Hematopoietic multipotent progenitor cell treated with erythropoietin and hydrocortisone succinate and interleukin-3 and kit ligand, for 15 days (in vitro differentiated cells): ENCODE results near the gene GEMIN5.
"Not testable (repeated sequence)": the region's sequence is repeated elsewhere in the genome, so short reads cannot be mapped to it uniquely, and the experiment has no call there.

Experiments
- DNase-seq: peaks from one replicate; pipeline ENCODE4 v3.0.0-alpha.2; 2015; ENCODE audit warnings: low spot score

Gene GEMIN5, protein sequence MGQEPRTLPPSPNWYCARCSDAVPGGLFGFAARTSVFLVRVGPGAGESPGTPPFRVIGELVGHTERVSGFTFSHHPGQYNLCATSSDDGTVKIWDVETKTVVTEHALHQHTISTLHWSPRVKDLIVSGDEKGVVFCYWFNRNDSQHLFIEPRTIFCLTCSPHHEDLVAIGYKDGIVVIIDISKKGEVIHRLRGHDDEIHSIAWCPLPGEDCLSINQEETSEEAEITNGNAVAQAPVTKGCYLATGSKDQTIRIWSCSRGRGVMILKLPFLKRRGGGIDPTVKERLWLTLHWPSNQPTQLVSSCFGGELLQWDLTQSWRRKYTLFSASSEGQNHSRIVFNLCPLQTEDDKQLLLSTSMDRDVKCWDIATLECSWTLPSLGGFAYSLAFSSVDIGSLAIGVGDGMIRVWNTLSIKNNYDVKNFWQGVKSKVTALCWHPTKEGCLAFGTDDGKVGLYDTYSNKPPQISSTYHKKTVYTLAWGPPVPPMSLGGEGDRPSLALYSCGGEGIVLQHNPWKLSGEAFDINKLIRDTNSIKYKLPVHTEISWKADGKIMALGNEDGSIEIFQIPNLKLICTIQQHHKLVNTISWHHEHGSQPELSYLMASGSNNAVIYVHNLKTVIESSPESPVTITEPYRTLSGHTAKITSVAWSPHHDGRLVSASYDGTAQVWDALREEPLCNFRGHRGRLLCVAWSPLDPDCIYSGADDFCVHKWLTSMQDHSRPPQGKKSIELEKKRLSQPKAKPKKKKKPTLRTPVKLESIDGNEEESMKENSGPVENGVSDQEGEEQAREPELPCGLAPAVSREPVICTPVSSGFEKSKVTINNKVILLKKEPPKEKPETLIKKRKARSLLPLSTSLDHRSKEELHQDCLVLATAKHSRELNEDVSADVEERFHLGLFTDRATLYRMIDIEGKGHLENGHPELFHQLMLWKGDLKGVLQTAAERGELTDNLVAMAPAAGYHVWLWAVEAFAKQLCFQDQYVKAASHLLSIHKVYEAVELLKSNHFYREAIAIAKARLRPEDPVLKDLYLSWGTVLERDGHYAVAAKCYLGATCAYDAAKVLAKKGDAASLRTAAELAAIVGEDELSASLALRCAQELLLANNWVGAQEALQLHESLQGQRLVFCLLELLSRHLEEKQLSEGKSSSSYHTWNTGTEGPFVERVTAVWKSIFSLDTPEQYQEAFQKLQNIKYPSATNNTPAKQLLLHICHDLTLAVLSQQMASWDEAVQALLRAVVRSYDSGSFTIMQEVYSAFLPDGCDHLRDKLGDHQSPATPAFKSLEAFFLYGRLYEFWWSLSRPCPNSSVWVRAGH (N-terminal part only)

DNA sequence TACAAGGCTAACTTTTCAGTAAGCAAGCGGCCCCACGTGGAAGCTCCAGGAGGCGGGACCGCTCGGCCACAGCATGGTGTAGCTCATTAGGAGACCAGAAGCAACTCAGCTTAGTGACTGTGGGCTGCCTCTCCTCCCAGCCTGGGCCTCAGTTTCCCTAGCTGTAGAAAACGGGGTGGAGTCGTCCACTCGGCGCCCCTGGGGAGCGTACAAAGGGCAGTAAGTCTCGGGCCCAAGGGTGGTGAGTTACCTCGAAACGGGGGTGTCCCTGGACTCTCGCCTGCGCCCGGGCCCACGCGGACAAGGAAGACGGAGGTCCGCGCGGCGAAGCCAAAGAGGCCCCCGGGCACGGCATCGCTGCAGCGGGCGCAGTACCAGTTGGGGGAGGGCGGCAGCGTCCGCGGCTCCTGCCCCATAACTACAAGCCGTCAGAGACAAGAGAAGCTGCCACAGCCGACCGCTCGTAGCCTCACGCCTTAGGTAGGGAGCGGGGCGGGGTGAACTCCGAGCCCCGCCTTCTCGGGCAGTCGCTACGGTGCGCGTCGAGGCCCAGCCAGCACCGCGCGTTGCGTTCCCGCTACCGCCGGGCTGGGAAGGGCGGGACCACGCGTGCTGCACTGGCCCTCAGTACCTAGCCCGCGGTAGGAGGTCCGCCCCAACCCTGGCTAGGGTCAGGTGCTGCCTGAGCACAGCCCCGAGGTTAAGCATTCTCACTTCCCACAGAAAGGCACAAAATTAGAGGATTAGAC, at the start of gene GEMIN5:
GEMIN5 (minus strand) TSS at position 494 of the 749 bp plus-strand sequence; CDS start at position 416, 78 bp downstream.
- DNase-seq: peak; percentile 91

DNA sequence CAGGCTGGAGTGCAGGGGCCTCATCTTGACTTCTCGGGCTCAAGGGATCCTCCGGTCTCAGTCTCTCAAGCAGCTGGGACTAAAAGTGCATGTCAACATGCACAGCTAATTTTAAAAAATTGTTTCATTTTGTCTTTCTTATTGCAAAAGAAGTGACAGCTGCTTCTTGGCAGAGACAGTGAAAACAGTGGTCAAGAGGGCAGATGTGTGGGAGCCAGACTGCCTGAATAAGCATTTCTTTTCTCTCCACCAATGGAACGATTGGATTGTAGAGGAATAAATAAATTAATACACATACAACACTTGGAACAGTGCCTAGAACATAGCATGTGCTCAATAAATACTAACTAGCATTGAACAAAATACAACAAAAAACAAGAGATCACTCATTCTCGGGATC, 48.1 kb upstream of the GEMIN5 start:
- DNase-seq: no peak

DNA sequence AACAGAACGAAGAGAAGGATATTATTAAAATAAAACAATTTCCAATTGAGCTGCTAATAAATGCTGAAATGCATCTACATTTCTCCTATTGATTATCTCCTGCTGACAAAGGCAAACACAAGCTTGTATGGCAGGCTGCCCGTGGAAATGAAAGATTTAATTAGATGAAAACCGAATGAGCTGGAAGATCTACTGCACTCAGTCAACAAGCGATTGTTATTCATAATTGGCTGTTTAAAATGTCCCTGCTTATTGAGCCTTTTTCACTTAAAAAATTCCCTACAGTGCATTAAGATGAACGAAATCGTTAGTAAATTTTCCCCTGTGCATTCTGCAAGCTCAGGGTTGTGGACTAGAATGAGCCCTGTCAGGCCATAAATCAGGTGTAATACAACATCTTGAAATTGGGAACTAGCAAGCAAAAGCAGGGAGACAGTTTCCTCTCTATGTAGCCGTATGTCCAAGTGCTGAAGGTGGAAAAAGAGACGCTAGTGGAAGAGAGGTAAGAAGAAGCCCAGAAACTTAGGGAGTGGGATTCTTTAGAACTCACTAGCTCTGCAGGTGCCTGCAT, 47.0 kb upstream of the GEMIN5 start:
- DNase-seq: no peak

DNA sequence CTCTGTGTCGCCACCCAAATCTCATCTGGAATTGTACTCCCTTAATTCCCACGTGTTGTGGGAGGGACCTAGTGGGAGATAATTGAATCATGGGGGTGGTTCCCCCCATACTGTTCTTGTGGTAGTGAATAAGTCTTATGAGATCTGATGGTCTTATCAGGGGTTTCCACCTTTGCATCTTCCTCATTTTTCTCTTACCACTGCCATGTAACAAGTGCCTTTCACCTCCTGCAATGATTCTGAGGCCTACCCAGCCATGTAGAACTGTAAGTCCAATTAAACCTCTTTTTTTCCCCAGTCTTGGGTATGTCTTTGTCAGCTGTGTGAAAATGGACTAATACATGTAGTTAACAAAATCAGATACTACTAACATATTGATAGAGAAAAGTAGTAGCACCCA, 40.3 kb upstream of the GEMIN5 start:
- DNase-seq: not testable (repeated sequence)

DNA sequence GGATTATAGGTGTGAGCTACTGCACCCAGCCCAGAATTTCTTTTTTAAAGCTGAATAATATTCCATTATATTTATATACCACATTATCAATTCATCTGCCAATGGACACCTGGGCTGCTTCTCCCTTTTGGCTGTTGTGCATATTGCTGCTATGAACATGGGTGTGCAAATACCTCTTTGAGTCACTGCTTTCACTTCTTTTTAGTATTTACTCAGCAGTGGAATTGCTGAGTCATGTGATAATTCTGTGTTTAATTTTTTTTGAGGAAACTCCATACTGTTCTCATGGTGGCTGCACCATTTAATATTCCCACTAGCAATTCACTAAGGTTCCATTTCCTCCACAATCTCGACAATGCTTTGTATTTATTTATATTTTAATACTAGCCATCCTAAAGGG, 39.4 kb upstream of the GEMIN5 start:
- DNase-seq: no peak

DNA sequence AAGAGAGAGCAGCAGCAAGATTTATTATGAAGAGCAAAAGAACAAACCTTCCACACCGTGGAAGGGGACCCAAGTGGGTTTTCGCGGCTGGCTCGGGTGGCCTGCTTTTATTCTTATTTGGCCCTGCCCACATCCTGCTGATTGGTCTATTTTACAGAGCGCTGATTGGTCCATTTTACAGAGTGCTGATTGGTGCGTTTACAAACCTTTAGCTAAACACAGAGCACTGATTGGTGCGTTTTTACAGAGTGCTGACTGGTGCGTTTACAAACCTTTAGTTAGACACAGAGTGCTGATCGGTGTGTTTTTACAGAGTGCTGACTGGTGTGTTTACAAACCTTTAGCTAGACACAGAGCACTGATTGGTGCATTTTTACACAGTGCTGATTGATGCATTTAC, 38.1 kb upstream of the GEMIN5 start:
- not testable (repeated sequence) for DNase-seq

DNA sequence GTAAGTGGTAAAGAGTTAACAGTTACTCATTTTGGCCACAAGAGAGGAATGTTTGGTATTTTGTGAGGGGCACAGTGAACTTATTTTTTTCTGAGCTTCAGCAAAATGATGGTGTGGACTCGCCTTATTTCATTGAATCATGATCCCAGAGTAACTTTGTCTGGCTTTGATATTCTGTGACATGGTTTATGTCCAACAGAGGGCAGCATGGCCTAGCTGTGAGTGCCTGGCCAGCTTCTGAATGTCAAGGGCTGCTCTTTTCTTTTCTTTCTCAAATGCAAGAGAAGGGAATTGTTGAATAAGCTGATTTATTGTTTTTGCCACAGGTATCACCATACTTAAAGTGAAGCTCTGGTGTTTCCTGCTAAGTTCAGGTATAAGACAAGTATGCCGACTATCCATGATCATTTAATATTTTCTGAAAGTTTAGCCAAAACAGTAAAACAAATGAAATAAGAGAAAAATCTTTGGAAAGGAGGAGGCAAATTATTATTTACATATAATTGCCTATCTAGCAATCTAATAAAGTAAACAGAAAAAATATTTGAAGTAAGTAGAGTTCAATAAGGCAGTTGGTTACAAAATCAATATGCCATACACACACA, 34.6 kb upstream of the GEMIN5 start:
- DNase-seq: peak; percentile 24

DNA sequence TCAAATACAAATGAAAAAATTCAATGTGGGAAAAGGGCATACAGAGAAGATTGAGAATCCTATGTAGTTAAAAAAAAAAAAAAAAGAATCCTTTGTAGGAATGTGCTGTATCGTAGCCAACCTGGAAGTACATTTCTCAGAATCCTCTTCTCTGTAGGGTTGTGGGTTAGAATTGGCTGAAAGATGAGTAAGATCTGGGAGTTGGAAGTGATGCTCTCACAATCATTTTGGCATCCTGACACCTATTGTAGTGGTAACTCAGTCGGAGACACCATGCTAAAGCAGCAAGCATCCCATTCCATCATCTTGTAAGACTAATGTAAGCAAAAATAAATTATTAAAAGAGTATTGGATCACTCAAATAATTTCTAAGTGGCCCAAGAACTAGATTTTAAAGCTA, 33.5 kb upstream of the GEMIN5 start:
- no peak for DNase-seq

DNA sequence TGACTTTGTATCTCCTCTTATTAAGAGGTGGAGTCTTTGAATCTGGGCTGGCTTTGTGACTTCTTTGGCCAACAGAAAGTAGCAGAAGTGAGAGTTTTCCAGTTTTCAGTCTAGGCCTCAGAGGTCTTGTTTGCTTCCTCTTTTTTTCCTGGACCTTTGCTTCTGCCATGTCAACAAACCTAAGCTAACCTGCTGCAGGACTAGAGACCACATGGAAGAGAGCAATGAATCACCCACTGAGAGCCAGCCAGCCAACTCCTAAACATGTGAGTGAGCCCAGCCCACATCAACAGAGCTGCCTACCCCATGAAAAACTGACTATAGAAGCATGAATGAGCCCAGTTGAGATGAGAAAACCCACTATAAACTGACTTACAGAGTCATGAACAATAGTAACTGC, 32.7 kb upstream of the GEMIN5 start:
- DNase-seq: no peak

DNA sequence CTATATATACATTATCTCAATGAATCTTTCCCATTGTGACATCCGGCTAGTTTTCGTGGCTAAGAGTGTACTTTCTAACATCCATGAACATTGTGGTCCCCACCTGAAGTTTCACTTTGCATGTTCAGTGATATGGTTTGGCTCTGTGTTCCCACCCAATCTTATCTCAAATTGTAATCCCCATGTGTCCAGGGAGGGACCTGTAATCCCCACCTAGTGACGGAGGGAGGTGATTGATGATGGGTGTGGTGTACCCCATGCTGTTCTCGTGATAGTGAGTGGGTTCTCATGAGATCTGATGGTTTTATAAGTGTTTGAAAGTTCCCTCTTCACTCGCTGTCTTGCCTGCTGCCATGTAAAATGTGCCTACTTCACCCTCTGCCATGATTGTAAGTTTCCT, 30.9 kb upstream of the GEMIN5 start:
- no peak for DNase-seq

DNA sequence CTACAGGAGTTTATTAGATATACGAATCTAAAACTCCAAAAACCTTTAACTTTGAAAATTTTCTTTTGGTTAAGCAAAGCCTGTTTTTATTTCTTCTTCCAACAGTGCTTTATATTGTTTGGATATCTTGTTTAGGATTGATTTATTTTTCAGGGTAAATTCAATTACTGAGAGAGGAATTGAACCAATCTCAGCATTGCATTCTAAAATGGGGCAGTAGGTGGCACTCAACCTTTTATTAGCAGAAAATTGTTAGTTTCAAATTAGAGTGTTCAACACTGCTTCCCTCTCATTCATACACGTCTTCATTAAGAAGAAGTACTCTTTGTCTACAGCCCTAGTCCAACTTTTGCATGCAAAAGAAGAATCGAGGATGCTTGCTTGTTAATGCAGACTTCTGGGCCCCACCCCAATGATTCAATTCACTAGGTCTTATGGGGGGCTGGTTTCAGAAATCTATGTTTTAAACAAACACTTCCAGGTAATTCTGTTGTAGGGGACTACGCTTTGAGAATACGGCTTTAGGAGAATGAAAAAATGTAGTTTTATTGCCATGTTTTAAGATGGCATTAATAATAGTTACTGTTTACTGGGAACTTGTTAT, 29.5 kb upstream of the GEMIN5 start:
- DNase-seq: no peak

DNA sequence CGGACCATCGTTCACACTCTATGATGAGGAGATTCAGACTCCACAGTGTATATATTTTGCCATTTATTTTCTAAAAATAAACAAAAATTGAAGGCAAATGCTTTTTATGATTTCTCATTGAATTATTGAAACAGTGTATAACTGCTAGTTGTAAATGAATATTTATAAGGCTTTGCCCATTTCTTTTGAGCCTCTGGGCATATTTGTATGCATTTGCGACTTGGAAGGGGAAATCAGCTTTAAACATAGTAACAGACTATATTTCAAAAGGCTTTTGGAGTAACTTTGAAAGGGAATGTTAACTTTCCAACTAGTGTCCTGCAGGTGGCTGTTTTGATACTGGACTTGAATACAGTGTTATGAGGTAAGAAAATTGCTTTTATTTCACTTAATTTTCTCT, 28.9 kb upstream of the GEMIN5 start:
- no peak for DNase-seq

DNA sequence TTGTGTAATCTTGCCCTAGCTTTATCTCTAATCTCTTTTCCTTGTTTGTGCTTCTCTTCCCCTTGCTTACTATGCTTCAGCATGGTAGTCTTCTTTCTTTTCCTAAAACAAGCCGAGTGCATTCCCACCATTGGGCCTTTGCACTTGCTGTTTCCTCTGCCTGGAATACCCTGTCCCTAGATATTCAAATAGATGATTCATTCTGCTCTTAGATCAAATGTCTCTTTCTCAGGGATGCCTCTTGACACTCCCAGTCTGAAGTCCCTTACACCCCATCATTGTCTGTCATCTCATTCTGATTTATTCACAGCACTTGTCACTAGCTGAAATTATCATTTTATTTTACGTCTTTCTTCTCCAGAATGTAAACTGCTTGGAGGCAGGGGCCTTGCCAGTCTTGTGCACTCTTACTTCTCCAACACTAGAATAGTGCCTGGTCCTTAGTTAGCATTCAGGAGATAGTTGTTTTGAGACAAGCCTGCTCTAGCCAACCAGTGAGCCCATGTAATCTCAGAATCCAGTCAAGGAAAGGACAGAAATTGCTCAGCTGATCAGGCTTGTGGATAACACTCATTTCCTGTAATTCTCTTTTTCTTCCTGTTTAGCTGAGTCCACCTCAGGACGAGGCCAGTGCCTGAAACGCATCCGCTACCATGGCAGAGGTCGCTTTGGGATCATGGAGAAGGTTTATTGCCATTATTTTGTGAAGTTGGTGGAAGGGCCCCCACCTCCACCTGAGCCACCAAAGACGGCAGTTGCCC, 28.2 kb upstream of the GEMIN5 start:
- DNase-seq: no peak

DNA sequence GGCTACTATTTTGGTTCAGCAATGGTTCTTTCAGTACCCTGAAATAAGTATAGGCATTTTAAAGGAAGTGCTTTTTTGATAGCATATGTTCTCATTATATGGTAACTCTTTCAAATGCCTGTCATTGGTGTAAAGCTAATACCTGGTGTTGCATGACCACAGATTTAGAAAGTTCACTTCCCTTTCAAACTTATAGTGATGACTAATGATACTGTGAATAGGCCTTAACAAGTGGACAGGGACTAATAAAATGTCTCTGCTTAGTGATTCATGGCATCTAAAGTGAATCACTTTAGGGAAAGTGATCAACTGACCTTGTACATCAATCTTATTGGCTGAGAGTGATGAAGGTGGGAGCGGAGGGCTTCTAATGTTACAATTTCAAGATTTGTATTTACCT, 24.5 kb upstream of the GEMIN5 start:
- DNase-seq: no peak

DNA sequence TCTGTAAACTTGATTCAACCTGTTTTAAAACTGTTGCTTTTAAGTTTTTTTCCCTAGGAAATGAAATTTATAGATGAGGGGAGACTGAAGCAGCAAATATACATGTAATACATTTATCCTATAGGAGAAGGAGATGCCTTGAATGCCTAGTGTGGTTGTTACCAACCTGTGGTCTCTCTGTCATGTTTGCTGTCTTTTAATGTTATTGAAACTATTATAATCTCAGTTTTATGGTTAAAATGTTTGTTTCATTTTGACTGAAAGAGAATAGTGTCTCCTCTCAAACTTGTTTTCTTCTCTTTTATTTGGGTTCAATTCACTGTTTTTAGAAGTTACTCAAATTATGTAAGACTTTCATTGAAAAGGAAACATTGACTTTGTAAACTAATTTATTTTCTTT, 18.7 kb upstream of the GEMIN5 start:
- DNase-seq: no peak

DNA sequence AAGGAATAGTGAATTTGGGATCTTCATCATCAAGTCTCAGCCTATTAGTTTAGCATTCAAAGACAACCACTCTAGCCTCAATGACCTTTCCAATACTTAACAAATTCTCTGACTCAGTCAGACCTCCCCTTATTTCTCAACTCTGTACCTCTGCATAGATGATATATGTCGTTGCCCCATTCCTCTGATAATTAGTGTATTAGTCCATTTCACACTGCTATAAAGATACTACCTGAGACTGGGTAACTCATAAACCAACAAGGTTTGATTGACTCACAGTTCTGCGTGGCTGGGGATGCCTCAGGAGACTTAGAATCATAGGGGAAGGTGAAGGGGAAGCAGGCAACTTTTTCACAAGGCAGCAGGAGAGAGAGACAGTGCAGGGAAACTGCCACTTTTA, 11.8 kb upstream of the GEMIN5 start:
- DNase-seq: no peak

DNA sequence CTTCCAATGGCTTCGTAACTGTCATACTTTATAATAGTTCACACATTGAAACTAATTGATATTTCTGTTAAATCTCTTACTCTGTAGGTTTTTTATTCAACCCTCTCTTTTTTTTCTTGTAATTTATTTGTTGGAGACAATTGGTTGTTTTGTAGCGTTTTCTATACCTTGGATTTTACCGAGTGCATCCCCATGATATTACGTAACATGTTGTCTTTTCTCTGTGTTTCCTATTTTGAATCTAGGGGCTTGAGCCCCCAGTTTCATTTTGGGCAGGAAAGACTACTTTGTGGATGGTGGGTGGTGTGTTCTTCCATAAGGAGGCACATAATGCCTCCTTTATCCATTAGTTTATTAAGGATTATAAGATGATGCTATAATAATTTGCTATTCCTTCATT, 10.3 kb upstream of the GEMIN5 start:
- no peak for DNase-seq

DNA sequence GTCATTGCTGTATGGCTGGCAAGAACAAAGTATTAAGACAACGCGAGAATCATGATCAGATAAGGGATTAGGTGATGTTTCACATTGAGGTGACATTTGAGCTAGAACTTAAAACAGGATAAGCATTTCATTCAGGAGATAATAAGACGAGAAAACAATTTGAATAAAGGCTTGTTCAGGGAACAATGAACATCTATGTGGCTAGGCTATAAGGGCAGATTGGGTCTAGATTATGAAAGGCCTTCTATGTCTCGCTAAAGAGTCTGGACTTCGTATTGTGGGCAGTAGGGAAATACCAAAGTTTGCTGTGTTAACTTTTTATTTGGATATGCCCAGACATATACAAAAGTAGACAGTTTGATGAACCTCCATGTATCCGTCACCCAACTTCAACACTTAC, 9.8 kb upstream of the GEMIN5 start:
- DNase-seq: no peak

DNA sequence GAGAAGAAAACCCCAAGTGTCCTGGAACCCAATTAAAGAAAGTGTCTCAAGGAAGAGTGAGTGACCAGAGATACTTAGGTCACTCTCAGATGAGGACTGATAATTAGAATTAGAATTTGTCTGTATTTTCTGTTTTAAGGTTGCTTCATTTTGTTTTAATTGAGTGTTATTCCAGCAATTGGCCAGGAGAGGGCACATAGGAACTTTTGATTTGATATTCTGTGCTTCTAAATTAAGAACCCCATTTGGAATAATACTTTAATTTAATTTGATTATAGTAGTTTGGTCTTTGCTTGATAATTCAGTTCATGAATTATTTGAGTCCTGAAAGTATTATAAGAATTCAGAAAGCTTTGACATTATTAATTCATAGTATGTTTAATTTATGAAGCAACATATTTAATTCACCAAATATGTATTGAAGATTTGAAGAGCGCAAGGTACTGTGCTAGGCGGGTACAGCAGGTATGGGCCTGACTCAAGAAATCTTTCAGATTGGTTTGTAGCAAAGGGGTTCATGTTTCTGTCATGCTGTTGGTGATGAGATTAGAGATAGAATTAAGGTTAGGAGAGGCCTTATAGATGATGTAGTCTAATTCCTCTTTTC, 7.8 kb upstream of the GEMIN5 start:
- peak; percentile 63 for DNase-seq
